ENCODE data around the gene KCNH2.

The KCNH2 gene

GRCh38 chr7:151011097-151011409 is 32.9 kb upstream of the KCNH2 start:
- no peak for DNase-seq

GRCh38 chr7:151010307-151011096 is 32.4 kb upstream of the KCNH2 start:
- peak; percentile 54 for DNase-seq

GRCh38 chr7:151010037-151010306 is 31.9 kb upstream of the KCNH2 start:
- DNase-seq = no peak

GRCh38 chr7:151009327-151010036 is 31.4 kb upstream of the KCNH2 start:
- no peak for DNase-seq

- peak; percentile 76 for DNase-seq
These were observed 30.6 kb upstream of the KCNH2 start for GRCh38 chr7:151008511-151009323.

- DNase-seq = peak; percentile 65
These were observed 30.0 kb upstream of the KCNH2 start for GRCh38 chr7:151008143-151008510.

DNA sequence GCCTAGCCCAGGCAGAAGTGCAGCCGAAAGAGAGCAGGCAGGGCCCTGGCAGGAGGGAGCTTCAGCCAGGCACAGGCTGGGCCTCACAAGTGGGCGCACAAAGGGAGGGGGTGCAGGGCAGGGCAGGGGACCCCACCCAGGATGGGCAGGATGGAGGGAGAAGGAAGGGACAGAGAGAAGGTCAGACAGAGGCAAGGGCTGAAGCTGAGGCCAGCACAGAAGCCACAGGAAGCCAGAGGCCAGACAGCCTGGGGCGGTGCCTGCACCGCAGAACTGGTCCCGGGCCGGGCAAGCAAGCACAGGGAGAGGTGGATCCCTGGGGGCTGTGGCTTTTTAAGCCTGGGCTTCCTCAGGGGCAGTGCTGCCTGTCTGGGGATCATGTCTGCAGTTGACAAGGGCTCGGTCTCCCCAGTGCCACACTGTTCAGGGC is 29.4 kb upstream of the KCNH2 start:
- DNase-seq = no peak

GRCh38 chr7:151006590-151007300 is 28.6 kb upstream of the KCNH2 start:
- DNase-seq = no peak

DNA sequence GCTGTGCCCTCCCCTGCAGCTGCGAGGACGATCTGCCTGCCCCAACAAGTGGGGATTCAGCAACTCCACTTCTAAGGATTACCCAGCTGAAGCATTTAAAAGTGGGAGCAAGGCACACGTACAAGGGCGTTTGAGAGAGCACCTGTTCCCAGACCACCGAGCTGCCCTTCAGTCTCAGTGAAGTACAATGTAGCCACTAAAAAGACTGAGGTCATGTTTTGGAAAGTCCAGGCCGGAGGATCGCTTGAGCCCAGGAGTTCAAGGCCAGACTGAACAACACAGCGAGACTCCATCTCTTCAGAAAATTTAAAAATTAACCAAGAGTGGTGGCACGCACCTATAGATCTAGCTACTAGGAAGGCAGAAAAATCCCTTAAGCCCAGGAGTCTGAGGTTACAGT is 27.4 kb upstream of the KCNH2 start:
- DNase-seq = no peak

GRCh38 chr7:151003572-151003971 is 25.5 kb upstream of the KCNH2 start:
- DNase-seq = no peak

GRCh38 chr7:151001546-151001945 is 23.4 kb upstream of the KCNH2 start:
- DNase-seq = no peak

GRCh38 chr7:151000897-151001495 is 22.9 kb upstream of the KCNH2 start:
- no peak for DNase-seq

DNA sequence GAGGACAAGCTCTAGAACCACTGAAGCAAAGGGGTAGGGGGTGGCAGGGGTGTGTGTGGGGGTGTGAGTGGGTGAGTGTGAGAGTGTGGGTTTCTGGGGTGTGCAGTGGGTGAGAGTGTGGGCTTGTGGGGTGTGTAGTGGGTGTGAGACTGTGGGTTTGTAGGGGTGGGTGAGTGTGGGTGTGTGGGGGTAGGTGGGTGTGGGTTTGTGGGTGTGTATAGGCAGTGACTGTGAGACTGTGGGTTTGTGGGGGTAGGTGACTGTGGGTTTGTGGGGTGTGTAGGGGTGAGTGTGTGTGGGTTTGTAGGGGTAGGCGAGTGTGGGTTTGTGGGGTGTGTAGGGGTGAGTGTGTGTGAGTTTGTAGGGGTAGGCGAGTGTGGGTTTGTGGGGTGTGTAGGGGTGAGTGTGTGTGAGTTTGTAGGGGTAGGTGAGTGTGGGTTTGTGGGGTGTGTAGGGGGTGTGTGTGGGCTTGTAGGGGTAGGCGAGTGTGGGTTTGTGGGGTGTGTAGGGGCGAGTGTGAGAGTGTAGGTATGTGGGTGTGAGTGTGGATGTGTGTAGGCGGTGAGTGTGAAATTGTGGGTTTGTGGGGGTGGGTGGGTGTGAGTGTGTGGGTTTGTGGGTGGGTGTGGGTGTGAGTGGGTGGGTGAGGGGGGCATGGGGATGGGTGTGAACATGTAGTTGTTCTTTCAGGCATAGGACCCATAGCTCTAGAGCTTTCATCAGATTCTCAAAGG is 21.5 kb upstream of the KCNH2 start:
- no peak for DNase-seq

GRCh38 chr7:150999001-150999400 is 20.9 kb upstream of the KCNH2 start:
- no peak for DNase-seq

DNA sequence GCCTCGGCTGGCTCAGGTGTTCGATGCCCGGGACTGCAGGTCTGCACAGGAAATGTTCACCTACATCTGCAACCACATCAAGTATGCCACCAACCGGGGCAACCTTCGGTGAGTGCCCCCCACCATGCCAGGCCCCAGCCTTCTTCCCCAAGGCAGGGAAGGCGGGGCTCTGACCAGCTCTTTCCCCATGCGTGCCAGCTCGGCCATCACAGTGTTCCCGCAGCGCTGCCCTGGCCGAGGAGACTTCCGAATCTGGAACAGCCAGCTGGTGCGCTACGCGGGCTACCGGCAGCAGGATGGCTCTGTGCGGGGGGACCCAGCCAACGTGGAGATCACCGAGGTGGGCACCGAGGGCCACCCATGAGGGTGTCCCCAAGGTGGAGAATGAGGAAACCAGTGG is 20.2 kb upstream of the KCNH2 start:
- DNase-seq = no peak

GRCh38 chr7:150997817-150998216 is 19.7 kb upstream of the KCNH2 start:
- DNase-seq = no peak

GRCh38 chr7:150997075-150997511 is 19.0 kb upstream of the KCNH2 start:
- DNase-seq = no peak

DNA sequence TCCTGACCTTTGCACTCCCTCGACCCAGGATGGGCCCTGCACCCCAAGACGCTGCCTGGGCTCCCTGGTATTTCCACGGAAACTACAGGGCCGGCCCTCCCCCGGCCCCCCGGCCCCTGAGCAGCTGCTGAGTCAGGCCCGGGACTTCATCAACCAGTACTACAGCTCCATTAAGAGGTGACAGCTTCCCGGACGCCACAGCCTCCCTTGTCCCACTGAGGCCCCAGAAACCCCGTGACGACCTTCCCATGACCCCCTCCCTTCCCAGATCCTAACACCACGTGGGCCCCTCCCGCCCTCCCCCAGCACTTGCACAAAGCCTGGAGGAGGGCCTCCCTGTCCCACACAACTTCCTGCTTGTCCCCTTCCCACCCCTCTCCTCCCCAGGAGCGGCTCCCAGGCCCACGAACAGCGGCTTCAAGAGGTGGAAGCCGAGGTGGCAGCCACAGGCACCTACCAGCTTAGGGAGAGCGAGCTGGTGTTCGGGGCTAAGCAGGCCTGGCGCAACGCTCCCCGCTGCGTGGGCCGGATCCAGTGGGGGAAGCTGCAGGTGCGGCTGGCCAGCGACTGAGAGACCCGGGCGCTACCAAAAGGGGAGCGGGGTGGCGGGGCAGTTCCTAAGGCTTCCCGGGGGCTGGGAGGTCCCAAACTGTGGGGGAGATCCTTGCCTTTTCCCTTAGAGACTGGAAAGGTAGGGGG is 18.4 kb upstream of the KCNH2 start:
- DNase-seq = no peak

GRCh38 chr7:150994838-150995510 is 16.9 kb upstream of the KCNH2 start:
- DNase-seq = no peak

DNA sequence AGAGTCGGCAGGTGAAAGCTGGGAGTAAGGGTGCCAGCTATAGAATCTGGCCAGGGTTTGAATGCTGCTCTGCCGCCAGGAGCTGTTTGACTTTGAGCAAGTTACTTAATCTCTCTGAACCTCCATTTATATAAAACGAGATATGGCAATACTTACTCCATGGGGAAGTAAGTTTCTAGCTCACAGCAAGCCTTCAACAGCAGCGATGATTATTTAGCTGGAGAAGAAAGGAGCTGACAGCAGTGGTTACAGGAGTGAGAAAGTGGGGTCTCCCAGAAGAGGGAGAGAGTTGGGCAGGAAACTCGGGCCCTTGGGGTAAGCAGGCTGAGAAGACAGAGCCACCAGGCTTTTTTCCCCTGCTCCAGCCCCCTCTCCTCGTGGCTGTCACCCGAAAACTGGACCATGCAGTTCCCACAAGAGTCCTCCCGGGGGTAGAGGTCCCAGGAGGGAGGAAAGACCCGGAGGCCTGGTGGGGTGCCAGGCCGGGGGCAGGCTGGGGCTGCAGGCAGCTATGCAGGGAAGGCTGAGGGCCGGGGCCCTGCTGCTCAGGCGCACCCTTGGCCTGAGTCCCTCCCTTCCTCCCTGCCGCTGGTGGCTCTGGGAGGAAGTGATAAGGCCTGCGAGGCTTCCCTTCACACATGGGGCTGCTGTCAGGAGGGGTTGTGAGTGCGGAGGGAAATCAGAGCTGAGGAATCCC is 16.2 kb upstream of the KCNH2 start:
- no peak for DNase-seq

Measured in central memory CD4-positive, alpha-beta T cell (primary cell).